ENCODE measurements around the gene CCNB1IP1.

DNA sequence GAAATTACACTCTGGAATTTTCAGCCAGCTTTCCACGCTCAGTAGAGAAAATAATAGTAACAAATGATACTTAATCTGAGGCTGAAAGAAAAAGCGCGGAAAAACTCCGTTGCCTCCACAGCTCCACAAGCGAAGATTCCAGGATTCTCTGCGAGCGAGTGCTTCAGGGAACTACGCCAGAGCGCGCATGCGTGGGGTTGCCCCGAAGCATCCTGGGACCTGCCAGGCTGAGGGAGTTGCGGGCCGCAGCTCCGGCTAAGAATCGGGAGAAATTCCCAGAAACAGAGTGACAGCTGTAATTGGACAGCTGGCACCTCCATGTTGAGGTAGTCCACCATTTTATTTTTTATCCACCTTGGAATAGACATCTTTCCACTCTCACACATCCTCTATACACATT, 15.4 kb downstream of the CCNB1IP1 start:
- TF ChIP-seq, protein P1, sequence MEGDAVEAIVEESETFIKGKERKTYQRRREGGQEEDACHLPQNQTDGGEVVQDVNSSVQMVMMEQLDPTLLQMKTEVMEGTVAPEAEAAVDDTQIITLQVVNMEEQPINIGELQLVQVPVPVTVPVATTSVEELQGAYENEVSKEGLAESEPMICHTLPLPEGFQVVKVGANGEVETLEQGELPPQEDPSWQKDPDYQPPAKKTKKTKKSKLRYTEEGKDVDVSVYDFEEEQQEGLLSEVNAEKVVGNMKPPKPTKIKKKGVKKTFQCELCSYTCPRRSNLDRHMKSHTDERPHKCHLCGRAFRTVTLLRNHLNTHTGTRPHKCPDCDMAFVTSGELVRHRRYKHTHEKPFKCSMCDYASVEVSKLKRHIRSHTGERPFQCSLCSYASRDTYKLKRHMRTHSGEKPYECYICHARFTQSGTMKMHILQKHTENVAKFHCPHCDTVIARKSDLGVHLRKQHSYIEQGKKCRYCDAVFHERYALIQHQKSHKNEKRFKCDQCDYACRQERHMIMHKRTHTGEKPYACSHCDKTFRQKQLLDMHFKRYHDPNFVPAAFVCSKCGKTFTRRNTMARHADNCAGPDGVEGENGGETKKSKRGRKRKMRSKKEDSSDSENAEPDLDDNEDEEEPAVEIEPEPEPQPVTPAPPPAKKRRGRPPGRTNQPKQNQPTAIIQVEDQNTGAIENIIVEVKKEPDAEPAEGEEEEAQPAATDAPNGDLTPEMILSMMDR (conservative IDR thresholded peaks at IDR 0.05; ENCODE audit: low read depth, low read length): no peak
- no peak for TF ChIP-seq EZH2 (IDR thresholded peaks at IDR 0.05; ENCODE audit: borderline replicate concordance, low read depth, low read length, poor library complexity, severe bottlenecking)

All from A673 (cell line).